ENCODE measurements around the gene PAMR1.

DNA sequence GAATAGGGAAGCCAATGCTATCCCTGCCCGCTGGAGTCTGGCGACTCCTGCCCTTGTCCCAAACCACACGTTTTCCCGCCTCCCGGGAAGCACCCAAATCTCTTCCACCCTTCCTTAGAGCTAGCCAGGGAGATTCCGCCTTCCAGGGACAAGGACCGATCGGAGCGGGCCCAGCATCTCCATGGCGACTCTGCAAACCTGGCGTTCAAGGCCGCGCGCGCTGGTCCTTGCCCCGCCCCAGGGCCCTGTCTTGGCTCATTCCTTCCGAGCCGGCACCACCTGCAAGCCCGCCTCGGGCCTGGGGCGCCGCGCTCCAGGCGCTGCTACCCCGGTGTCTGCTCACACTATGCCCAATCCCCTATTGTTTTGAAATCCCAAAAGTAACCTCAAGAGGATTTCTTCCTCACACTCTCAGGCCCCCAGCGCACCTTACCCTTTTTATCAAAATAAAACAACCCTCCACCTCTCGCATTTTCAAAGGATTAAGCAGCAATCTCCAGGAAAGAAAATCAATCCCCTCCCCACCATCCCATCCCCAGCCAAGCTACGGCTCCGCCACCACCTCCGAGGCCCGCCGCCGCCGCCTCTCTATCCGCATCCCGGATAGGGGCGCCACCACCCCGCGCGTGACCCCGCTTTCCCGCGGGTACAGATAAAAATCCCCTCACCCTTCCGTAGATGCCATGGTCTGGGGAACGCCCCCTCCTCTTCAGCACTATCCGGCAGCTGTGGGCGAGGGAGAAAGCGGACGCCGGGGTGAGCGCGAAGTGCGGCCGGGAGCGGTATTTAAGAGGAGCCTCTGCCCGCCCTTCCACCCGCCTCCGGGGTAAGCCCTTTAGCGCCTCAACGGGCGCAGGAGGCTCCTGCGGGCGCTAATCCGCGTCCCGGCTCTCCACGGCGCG is 106.9 kb downstream of the PAMR1 start:
- TF ChIP-seq YY1 (IDR thresholded peaks at IDR 0.05; ENCODE audit: insufficient read depth, insufficient read length) (no peak), ZNF274 (IDR thresholded peaks at IDR 0.05; ENCODE audit: low read depth, low read length) (no peak)

Data from NT2/D1 (cell line).